DMS53 (cell line): ENCODE data around the gene ADAR.
A peak's percentile ranks its signal among the peaks of the same experiment; 100 is the strongest.

Source experiments
- DNase-seq: peaks from one replicate; lab custom pipeline; 2025; lab: John Stamatoyannopoulos, UW

The ADAR gene

DNA sequence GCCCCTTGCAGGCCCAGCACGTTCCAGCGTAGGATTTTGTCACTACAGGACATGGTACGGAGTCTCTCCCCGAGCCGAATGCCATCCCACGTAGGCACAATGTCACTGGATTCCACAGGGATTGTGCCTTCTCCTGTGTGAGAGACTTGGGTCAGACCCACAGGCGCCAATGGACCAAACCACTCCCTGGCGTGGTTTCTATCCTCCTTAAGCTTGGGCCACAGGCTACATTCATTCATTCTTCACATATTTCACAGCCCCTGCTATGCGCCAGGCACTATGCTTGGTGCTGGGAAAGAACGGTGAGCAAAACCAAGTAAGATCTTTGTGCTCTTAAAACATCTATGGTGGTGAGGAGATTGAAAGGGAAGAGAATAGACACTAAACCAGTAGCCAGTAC lies 21.8 kb downstream of the ADAR start:
- DNase-seq = no peak

DNA sequence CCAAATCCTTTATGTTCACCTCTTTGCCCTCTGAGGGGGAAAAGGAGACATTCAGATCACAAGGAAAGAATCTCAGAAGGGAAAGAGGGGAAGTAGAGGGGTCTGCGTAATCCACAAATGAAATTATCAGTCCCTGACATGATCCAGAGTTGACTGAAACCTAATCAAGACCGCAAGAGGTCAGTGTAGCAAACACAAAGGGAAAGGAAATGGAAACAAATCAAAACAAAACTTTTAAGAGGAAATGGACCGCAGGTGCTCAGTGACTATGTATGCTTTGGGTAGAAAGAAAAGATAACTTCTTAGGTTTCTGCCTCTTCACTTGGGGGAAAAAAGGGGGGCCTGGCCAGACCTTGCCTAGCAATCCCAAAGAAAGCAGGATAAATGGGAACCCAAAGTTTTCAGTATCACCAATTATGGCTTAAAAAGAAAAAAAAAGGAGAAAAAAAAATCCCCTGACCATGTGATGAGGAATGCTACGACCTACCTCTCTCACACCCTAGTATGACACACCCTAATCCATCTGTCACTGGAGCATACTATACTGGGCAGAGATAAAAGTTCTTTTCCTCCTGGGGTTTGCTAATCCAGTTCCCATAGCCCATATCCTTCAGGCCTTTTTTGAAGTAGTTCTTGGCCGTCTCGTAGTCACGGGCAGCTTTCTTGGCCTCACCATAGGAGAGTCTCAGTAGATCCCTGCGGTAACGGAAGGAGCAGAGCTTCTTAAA lies 23.6 kb downstream of the ADAR start:
- no peak for DNase-seq

DNA sequence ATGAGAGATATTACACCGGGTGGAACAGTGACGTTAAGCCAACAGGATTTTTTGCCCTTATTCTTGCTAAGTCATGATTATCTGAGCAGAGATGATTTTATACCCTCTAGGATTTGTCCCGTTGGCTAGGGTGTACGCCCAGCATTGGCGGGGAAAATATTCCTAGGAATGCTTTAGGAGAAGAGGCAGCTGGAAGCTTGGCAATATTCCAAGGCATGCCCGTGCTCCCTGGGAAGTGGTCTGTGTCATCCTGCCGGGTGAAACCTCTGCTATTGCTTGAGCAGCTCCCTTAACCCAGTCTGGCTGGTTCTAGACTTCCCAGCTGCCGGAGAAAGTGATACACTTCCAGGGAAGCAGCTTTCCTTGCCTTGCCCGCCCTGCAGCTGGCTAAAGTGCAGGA lies 24.2 kb downstream of the ADAR start:
- no peak for DNase-seq

DNA sequence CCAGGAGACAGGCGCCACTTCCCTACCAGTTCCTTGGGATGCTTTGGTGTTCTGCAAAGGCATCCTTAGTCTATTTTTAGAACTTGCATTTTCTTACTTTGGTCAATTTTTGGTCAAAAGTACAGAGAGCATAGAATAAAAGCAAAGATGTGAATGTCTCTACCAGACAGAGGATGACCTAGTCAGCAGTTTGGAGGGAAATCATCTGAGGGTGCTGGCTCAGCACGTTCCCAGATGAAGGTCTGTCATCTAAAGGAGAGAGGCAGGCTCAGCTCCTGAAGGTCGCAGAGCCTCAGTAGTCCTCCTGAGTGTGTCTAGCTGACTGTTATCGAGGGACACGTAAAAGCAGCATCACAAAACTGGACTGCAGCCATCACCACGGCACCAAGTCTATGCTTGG lies 25.1 kb downstream of the ADAR start:
- DNase-seq = no peak

DNA sequence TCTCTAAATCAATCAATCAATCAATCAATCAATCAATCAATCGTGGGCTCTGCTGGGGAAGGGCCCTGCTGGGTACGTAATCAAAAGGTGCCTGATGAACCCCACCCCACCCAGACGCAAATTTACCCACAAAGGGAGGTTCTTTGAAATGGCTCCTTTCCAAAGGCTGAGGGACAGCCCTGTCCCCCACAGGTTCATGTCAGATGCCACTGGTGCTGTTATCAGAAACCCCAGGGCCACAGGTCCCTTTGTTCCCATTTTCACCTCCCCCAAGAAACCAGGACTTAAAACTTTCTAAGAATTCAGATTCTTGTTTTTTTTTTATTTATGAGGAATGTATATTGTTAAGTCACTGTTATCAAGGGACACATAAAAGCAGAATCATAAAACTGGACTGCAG lies 26.2 kb downstream of the ADAR start:
- DNase-seq = no peak

DNA sequence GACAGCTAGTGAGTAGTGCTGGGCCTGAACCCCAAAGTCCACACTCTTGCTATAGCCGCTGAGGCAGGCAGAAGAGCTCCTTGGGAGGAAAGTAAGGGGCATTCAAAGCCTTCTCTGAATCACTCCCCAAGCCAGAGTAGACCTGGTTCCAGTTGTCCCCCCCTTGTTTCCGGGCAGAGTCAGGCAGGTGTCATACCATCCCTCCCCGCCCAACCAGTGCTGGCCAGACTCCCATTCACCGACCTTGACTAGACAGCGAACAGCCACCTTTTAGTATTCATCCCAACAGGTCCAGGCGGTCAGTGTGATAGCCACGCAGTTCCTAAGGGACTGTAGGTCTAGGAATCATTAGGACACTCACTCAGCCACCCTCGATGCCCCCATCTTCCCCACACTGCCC lies 28.6 kb downstream of the ADAR start:
- DNase-seq = no peak

DNA sequence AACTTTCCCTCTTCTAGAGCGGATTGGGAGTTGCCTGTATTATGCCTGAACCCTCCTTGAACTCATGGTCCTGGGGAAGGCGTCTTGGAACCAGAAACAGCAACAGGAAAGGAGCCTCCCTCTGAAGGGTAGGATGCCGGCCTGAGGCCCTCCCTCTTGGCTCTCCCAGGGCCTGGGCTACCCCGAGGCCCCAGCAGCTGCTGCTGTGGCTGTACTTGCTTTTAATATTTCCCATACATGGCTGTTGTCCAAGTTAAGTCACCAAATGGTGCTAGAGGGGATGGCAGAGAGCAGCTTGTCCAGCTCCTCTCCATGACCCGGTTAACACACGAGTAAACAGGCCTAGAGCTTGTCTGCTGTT lies 29.9 kb downstream of the ADAR start:
- DNase-seq = no peak

DNA sequence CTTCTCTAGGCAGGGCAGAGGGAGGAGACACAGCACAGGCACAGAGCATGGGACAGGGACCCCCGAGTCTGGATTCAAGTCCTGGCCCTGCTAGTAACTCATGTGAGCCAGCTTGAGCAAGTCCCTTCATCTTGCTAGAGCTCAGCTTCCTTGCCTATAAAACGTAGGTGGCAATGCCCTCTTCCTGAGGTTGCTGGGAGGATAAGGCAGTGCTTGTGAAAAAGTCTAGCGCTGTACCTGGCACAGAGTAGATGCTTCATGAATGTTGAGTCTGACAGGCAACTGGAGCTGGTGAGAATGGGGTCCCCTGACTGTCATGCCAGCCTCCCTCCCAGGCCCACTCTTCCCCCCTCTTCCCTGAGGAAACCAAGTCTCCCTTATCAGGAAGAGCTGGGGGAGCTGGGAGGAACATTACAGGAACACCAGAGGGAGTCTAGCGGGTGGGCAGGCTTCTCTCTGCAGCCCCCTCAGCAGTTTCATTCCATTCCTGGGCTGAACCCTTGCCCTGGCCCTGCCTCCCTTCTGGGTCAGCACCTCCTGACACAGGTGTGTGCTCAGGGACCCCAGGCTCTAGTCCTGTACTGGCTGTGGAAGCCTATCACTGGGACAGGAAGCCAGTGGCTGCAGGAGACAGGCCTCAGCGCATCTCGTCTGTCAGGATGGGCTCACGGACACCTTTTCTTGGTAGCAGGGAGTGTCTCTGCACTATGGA lies 30.5 kb downstream of the ADAR start:
- DNase-seq = no peak

DNA sequence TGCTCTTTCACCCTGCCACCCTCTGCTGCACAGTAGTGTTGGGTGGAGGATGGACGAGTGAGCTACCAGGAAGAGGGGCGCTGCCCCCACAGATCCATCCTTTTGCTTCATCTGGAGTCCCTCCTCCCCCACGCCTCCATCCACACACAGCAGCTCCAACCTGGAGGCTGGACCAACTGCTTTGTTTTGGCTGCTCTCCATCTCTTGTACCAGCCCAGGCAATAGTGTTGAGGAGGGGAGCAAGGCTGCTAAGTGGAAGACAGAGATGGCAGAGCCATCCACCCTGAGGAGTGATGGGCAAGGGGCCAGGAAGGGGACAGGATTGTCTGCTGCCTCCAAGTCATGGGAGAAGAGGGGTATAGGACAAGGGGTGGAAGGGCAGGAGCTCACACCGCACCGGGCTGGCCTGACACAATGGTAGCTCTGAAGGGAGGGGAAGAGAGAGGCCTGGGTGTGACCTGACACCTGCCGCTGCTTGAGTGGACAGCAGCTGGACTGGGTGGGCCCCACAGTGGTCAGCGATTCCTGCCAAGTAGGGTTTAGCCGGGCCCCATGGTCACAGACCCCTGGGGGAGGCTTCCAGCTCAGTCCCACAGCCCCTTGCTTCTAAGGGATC lies 31.9 kb downstream of the ADAR start:
- DNase-seq = no peak

DNA sequence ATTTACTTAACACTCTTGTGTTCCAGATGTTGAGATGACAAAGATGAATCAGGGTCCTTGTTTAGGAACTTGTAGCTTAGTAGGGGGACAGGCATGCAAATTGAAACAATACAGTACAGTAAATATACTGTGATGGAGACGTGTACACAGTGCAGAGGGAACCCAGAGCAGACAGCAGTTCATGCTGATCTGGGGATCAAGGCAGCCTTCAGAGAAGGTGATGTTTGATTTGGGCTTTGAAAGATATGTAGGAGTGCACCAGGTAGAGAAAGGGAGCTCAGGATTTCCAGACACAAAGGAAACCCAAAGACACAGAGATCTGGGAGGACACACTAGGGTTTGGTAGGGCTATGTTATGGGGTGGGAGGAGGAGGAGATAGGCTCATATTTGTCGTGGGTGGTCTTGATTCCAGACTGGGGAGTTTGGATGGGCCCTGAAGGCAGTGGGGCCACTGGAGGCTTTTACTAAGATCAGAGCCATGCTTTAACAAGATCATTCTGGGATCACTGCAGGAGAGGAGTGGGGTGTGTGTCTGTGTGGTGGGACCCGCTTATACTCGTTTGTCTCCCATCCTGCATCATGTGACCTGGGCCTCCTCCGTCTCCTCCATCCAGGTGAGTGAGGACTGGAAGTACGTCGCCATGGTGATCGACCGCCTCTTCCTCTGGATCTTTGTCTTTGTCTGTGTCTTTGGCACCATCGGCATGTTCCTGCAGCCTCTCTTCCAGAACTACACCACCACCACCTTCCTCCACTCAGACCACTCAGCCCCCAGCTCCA lies 32.6 kb downstream of the ADAR start:
- no peak for DNase-seq

DNA sequence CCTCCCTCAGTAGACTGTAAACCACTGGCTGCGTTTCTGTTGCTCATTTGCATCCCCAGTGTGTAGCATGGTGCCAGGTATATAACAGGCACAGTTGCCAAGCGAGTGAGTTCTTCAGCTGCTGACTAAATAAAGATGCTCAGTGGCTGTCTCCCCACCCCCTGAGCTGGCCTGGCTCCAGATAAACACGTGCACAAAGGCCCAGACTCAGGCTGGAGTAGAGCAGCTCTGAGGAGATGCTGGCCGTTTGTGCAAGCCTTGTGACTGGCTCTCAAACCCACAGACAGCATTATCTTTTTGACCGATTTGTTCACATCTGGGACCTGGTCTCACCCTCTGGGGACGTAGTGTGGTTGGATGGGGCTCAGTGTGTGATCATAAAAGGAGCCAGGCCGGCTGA lies 33.3 kb downstream of the ADAR start:
- DNase-seq = peak; percentile 69

DNA sequence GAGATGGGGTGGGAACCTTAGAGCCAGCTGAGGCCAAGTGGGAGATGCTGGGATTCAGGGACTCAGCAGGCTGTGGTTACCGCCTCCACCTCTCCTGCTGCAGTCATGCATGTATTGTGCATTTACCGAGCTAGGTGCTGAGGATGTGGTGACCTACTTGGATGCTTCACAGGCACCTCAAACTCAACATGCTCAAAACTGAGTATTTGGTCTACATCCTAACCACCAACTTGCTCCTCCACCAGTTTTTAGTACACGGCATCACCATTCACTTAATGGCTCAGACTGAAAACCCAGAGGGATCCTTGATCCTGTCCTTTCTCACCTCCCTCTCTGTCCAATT lies 34.8 kb downstream of the ADAR start:
- no peak for DNase-seq

DNA sequence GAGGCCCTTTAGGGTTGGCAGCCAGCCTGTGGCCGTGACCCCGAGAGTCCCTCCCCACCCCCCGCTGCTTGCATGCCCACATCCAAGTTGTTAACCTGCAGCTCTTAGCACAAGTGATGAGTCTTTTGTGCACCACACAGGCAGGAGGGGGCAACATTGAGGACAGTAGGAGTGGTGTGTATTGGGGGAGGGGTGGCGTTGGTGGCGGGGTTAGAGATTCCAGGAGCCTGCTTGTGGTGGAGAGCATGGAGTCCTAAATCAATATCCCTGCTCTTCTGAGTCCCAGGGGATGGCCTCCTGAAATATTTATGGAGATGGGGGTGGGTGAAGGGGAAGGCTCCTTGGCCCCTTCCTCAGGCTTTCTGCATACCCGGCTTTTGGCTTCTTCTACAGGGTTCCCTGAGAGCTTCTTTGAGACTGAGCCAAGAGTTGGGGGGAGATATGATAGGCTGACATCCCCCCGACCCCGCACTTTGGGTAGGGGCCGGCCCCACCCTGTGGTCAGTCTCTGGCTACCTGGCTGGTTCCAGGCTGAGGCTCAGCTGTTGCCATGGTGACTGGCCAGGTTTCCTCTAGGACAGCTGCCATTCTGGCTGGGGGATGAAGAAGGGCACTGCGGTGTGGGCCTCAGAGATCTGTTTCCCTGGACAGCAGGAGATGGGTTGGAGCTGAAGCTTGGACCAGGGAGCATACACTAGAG lies 35.4 kb downstream of the ADAR start:
- DNase-seq = peak; percentile 29

DNA sequence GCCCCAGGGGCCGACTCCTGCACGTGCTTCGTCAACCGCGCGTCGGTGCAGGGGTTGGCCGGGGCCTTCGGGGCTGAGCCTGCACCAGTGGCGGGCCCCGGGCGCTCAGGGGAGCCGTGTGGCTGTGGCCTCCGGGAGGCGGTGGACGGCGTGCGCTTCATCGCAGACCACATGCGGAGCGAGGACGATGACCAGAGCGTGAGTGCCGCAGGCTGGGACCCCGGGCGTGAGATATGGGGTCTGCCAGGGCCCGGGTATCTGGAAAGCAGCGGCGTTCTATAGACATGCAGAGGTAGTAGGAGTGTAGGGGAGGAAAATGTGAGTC lies 36.1 kb downstream of the ADAR start:
- DNase-seq = no peak

DNA sequence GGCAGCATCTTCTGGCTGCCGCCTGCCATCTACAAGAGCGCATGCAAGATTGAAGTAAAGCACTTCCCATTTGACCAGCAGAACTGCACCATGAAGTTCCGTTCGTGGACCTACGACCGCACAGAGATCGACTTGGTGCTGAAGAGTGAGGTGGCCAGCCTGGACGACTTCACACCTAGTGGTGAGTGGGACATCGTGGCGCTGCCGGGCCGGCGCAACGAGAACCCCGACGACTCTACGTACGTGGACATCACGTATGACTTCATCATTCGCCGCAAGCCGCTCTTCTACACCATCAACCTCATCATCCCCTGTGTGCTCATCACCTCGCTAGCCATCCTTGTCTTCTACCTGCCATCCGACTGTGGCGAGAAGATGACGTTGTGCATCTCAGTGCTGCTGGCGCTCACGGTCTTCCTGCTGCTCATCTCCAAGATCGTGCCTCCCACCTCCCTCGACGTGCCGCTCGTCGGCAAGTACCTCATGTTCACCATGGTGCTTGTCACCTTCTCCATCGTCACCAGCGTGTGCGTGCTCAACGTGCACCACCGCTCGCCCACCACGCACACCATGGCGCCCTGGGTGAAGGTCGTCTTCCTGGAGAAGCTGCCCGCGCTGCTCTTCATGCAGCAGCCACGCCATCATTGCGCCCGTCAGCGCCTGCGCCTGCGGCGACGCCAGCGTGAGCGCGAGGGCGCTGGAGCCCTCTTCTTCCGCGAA lies 36.6 kb downstream of the ADAR start:
- DNase-seq = no peak

DNA sequence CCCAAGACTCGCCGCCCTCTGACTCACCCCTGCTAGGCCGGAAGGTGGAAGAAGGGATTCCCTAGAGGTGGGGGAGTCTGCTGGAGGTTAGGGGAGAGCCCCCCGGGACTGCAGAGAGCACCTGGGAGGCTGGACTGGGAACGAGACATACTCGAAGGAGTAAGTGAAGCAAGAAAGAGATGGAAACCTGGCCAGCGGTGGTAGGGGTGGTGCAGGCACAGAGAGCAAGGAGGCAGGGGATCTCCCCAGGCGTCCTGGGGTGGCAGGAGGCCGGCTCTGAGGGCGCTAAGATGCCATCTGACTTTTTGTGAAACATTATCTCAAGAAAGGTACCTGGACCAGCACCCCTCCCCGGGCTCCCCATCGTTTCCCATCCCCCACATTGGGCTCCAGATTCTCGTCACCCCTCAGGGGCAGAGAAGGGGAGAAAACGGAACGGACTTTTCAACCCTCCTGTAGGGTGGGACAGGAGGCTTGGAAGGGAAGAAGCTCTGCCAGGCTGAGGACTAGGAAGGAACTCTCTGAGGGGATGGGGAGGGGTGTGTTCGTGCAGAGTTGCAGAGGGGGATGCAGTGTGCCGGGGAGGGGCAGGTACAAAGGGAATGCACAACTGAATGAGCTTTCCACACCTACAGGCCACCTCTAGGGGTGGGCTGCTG lies 39.7 kb downstream of the ADAR start:
- no peak for DNase-seq

DNA sequence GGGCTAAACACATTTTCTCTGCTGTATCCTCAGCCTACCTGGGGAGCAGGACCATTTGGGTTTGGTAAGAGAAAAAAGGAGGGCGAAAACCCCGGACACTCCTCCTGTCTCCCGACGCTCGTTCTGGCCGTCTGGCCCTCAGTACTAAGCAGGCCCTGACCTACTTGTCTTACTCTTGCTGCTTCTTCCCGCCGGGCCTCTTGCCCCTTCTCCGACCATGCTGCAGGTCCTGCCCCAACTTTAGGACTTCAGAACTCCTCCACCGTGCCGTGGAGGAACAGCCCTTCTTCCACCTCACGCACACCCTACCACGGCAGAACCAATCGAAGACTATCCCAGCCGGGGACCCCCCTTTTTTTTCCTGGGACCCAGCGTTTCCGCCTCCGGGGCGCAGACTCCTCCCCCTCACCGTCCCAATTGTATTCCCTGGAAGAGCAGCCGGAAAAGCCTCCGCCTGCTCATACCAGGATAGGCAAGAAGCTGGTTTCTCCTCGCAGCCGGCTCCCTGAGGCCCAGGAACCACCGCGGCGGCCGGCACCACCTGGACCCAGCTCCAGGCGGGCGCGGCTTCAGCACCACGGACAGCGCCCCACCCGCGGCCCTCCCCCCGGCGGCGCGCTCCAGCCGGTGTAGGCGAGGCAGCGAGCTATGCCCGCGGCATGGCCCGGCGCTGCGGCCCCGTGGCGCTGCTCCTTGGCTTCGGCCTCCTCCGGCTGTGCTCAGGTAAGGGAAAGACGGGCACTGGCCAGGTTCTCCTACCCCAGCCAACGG lies 40.4 kb downstream of the ADAR start, which contains the start of gene CHRNB2:
Gene CHRNB2 (plus strand): TSS at position 393 of the 771 bp plus-strand sequence. CDS start 267 bp downstream, at position 660.
- DNase-seq = peak; percentile 87

DNA sequence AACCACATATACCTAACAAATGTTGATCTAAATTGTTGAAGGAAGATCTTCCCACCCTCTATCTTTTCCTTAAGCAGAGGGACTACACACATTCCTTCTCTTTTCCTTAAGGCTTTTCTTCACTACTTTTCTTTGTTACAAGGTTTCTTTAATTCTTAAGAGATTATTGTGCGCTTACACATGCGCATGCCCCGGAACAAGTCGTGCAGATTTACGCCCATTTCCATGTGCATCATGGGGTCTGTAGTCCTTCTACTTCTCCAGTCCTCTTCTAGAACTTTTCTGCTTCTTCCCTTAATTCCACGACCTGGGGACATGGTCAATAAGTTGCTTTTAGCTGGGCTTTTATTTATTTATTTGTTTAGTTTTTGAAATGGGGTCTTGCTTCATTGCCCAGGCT lies 42.1 kb downstream of the ADAR start:
- no peak for DNase-seq

DNA sequence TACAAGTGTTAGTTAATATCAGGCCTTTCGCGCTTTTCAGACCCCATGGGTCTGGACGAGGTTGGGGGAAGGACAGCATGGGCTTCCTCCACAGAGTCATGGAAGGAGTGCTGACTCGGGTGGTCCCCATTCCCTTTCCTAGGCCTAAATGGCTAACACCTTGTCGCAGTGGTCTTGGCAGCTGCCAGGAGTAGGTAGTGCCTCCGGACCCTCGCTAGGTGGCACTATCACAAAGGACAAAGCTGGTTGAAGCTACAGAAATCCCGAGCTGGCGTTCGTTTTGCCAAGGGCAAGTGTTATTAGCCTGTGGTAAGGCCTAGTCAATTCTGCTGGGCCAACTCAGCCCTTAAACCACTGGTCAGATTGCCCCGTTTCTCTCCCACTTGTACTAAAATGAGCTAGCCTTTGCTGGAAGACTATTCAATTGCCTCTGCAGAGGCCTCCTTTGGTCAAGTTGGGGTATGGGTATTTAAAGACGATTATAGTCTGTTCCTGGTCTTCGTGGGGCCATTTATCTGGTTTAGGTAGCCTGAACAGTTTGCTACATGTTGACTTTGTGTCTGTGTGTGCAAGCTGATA lies 48.4 kb downstream of the ADAR start:
- DNase-seq = peak; percentile 97
